ENCODE results near the gene GALNT17. TPM values are rescaled to one million over a fixed set of nuclear protein-coding genes. Genes with fewer than 3 reads are reported as not detected.

Gene GALNT17
- total and polyA plus RNA-seq, 5 experiments from 2014 or later = not detected

- H3K9me3 Mint-ChIP-seq = peaks cover 0 to 33% (median 18%) of the 10 kb centered on the region in 9 donors
- H3K27ac Mint-ChIP-seq = no peak overlapping the region
- no peak overlapping the region for H3K4me3 Mint-ChIP-seq
- H3K36me3 Mint-ChIP-seq = peaks cover 0 to 8% (median 0%) of the 10 kb centered on the region in 3 donors
- H3K4me1 Mint-ChIP-seq = no peaks in the 10 kb centered on the region
- ATAC-seq (no peak), DNase-seq (no peak)
- POLR2A ChIA-PET = no interaction called here
- H3K27me3 Mint-ChIP-seq = peaks cover 0 to 1% (median 0%) of the 10 kb centered on the region in 5 donors
These were observed 513.9 kb downstream of the GALNT17 start for GRCh38 chr7:71645836-71646235.

GRCh38 chr7:71649812-71650211 is 517.9 kb downstream of the GALNT17 start:
- ATAC-seq (no peak), DNase-seq (no peak)
- Mint-ChIP-seq H3K36me3 (peaks cover 0 to 8% (median 0%) of the 10 kb centered on the region in 3 donors), H3K9me3 (peaks cover 0 to 38% (median 15%) of the 10 kb centered on the region in 9 donors), H3K4me1 (no peaks in the 10 kb centered on the region), H3K27ac (no peak overlapping the region), H3K27me3 (peaks cover 0 to 3% (median 0%) of the 10 kb centered on the region in 5 donors), H3K4me3 (no peak overlapping the region)
- POLR2A ChIA-PET = no interaction called here

- peaks cover 0 to 3% (median 0%) of the 10 kb centered on the region in 5 donors for H3K27me3 Mint-ChIP-seq
- H3K4me1 Mint-ChIP-seq = no peaks in the 10 kb centered on the region
- ATAC-seq = no peak
- POLR2A ChIA-PET = no interaction called here
- H3K36me3 Mint-ChIP-seq = peaks cover 0 to 8% (median 0%) of the 10 kb centered on the region in 3 donors
- H3K27ac Mint-ChIP-seq = no peak overlapping the region
- peaks cover 0 to 28% (median 12%) of the 10 kb centered on the region in 9 donors for H3K9me3 Mint-ChIP-seq
- H3K4me3 Mint-ChIP-seq = no peak overlapping the region
- DNase-seq = no peak
These were observed 518.9 kb downstream of the GALNT17 start for GRCh38 chr7:71650653-71651337.

GRCh38 chr7:71652510-71652909 is 520.6 kb downstream of the GALNT17 start:
- Mint-ChIP-seq H3K4me3 (no peak overlapping the region), H3K4me1 (no peaks in the 10 kb centered on the region), H3K9me3 (peaks cover 0 to 25% (median 14%) of the 10 kb centered on the region in 9 donors), H3K36me3 (peaks cover 0 to 8% (median 0%) of the 10 kb centered on the region in 3 donors), H3K27ac (no peak overlapping the region), H3K27me3 (peaks cover 0 to 7% (median 0%) of the 10 kb centered on the region in 5 donors)
- DNase-seq (no peak), ATAC-seq (no peak)
- POLR2A ChIA-PET = no interaction called here

GRCh38 chr7:71657386-71657785 is 525.4 kb downstream of the GALNT17 start:
- Mint-ChIP-seq H3K27me3 (peaks cover 0 to 5% (median 0%) of the 10 kb centered on the region in 5 donors), H3K27ac (no peak overlapping the region), H3K36me3 (no peaks in the 10 kb centered on the region), H3K4me1 (no peaks in the 10 kb centered on the region), H3K9me3 (peaks cover 0 to 22% (median 5%) of the 10 kb centered on the region in 9 donors), H3K4me3 (no peak overlapping the region)
- ATAC-seq (no peak), DNase-seq (no peak)
- POLR2A ChIA-PET = no interaction called here

GRCh38 chr7:71659622-71660021 is 527.7 kb downstream of the GALNT17 start:
- peaks cover 0 to 22% (median 8%) of the 10 kb centered on the region in 9 donors for H3K9me3 Mint-ChIP-seq
- no peak for DNase-seq
- no peak overlapping the region for H3K27ac Mint-ChIP-seq
- no peak for ATAC-seq
- no peaks in the 10 kb centered on the region for H3K4me1 Mint-ChIP-seq
- H3K4me3 Mint-ChIP-seq = no peak overlapping the region
- H3K27me3 Mint-ChIP-seq = peaks cover 0 to 5% (median 0%) of the 10 kb centered on the region in 5 donors
- POLR2A ChIA-PET = no interaction called here
- no peaks in the 10 kb centered on the region for H3K36me3 Mint-ChIP-seq

GRCh38 chr7:71661671-71662224 is 529.8 kb downstream of the GALNT17 start:
- POLR2A ChIA-PET = no interaction called here
- Mint-ChIP-seq H3K27ac (no peak overlapping the region), H3K4me1 (no peaks in the 10 kb centered on the region), H3K27me3 (peaks cover 0 to 5% (median 0%) of the 10 kb centered on the region in 5 donors), H3K4me3 (no peak overlapping the region), H3K9me3 (peaks cover 4 to 31% (median 10%) of the 10 kb centered on the region in 9 donors), H3K36me3 (no peaks in the 10 kb centered on the region)
- ATAC-seq (no peak), DNase-seq (no peak)

GRCh38 chr7:71665716-71666115 is 533.8 kb downstream of the GALNT17 start:
- peaks cover 0 to 7% (median 0%) of the 10 kb centered on the region in 5 donors for H3K27me3 Mint-ChIP-seq
- H3K9me3 Mint-ChIP-seq = peaks cover 4 to 21% (median 14%) of the 10 kb centered on the region in 9 donors
- no peak overlapping the region for H3K4me3 Mint-ChIP-seq
- no peak overlapping the region for H3K27ac Mint-ChIP-seq
- H3K4me1 Mint-ChIP-seq = no peaks in the 10 kb centered on the region
- ATAC-seq (no peak), DNase-seq (no peak)
- H3K36me3 Mint-ChIP-seq = no peaks in the 10 kb centered on the region
- POLR2A ChIA-PET = no interaction called here

GRCh38 chr7:71668572-71668971 is 536.6 kb downstream of the GALNT17 start:
- Mint-ChIP-seq H3K27me3 (peaks cover 0 to 7% (median 0%) of the 10 kb centered on the region in 5 donors), H3K27ac (no peak overlapping the region), H3K9me3 (peaks cover 0 to 17% (median 7%) of the 10 kb centered on the region in 9 donors), H3K4me3 (no peak overlapping the region), H3K36me3 (no peaks in the 10 kb centered on the region), H3K4me1 (no peaks in the 10 kb centered on the region)
- POLR2A ChIA-PET = no interaction called here
- ATAC-seq (no peak), DNase-seq (no peak)

- no peak for ATAC-seq
- H3K4me3 Mint-ChIP-seq = no peak overlapping the region
- H3K27ac Mint-ChIP-seq = peak overlapping the region in 1 of 10 donors; percentile 11
- H3K36me3 Mint-ChIP-seq = no peaks in the 10 kb centered on the region
- peaks cover 0 to 4% (median 0%) of the 10 kb centered on the region in 5 donors for H3K27me3 Mint-ChIP-seq
- H3K9me3 Mint-ChIP-seq = peaks cover 0 to 9% (median 2%) of the 10 kb centered on the region in 9 donors
- no peaks in the 10 kb centered on the region for H3K4me1 Mint-ChIP-seq
- no peak for DNase-seq
- POLR2A ChIA-PET = interaction anchor here (0.5 kb wide), 1 partner anchor 10 kb away, joined by 3 read pairs; no protein-coding TSS in a partner anchor
These were observed 547.5 kb downstream of the GALNT17 start for GRCh38 chr7:71679480-71679879.

- DNase-seq (no peak), ATAC-seq (no peak)
- Mint-ChIP-seq H3K27ac (no peak overlapping the region), H3K4me1 (no peaks in the 10 kb centered on the region), H3K4me3 (no peak overlapping the region), H3K27me3 (peaks cover 0 to 15% (median 2%) of the 10 kb centered on the region in 5 donors), H3K9me3 (peaks cover 0 to 17% (median 6%) of the 10 kb centered on the region in 9 donors), H3K36me3 (no peaks in the 10 kb centered on the region)
- POLR2A ChIA-PET = no interaction called here
These were observed 550.2 kb downstream of the GALNT17 start for GRCh38 chr7:71682181-71682580.

GRCh38 chr7:71682841-71683781 is 551.2 kb downstream of the GALNT17 start:
- no peak overlapping the region for H3K4me3 Mint-ChIP-seq
- H3K9me3 Mint-ChIP-seq = peaks cover 0 to 17% (median 6%) of the 10 kb centered on the region in 9 donors
- ATAC-seq = no peak
- H3K27me3 Mint-ChIP-seq = peaks cover 0 to 16% (median 4%) of the 10 kb centered on the region in 5 donors
- H3K27ac Mint-ChIP-seq = peak overlapping the region in 1 of 10 donors; percentile 24
- no peaks in the 10 kb centered on the region for H3K4me1 Mint-ChIP-seq
- POLR2A ChIA-PET = no interaction called here
- no peak for DNase-seq
- H3K36me3 Mint-ChIP-seq = no peaks in the 10 kb centered on the region

All from naive thymus-derived CD8-positive, alpha-beta T cell (primary cell).